GM08714 (cell line): ENCODE measurements around the gene FANCM.
"Not testable (repeated sequence)": the region's sequence is repeated elsewhere in the genome, so short reads cannot be mapped to it uniquely, and the experiment has no call there.

ENCODE experiments used
- H3K4me3 ChIP-seq: fragments of 200-500 bp; sonication (Bioruptor generic); 2 replicates; pipeline ENCODE4 v1.5.1; 2014; ENCODE audit warnings: mild to moderate bottlenecking, low read length, inconsistent platforms
- ZNF274 ChIP-seq: IDR thresholded peaks from 2 replicates; pipeline ENCODE4 v1.6.1; 2012; ENCODE audit warnings: mild to moderate bottlenecking, low read depth, low read length

Gene FANCM

DNA sequence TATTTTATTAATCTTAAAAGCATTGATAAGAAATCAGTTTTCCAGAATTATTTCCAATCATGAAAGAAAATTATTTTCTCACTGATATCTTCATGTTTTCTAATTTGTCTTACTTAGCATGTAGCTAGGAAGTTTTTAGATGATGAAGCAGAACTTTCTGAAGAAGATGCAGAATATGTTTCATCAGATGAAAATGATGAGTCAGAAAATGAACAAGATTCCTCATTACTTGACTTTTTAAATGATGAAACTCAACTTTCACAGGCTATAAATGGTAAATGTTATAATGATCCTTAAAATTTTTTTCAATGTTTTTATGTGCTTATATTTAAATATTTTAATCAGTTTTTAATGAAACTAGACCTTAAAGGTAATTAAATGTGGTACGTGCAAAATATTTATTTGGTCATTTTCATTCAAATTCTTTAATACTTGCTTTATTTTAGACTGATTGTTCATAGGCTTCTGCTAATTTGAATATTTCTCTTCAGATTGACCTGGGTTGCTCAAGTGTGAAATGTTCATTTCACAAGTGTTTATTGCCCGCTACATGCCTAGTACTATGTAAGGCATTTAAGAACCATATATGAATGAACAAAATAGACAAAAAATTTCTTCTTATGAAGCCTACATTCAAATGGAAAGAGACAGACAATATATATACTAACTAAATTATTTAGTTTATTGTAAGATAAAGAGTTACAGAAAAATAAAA lies 49.5 kb downstream of the FANCM start:
- TF ChIP-seq ZNF274 = no peak
- H3K4me3 ChIP-seq = no peak overlapping the region

DNA sequence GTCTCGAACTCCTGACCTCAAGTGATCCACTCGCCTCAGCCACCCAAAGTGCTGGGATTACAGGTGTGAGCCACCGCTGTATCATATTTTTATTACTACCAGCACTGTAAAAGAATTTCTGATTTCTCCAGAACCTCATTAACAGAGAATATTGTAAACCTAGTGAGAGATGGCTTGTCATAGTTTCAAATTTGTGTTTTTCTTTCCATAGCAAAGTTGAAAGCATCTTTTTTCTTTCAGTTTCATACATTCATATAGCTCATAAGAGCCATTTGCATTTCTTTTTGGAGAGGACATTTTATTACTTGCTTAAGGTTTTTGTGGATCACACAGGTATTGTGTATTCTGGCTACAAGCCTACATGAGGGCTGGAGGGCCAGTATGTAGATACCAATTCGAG lies 59.2 kb downstream of the FANCM start:
- TF ChIP-seq ZNF274 = no peak
- H3K4me3 ChIP-seq = no peak overlapping the region

DNA sequence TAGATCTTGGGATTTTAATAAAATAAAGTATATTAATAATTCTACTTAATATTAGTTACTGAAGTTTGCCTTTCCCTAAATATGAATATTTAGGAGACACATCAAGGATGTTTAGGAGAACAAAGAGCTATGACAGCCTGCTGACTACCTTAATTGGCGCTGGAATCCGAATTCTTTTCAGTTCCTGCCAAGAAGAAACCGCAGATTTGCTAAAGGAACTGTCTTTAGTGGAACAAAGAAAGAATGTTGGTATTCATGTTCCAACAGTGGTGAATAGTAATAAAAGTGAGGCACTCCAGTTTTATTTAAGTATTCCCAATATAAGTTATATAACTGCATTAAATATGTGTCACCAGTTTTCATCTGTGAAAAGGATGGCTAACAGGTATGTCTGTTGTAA lies 62.8 kb downstream of the FANCM start:
- H3K4me3 ChIP-seq = no peak overlapping the region
- TF ChIP-seq ZNF274 = no peak

DNA sequence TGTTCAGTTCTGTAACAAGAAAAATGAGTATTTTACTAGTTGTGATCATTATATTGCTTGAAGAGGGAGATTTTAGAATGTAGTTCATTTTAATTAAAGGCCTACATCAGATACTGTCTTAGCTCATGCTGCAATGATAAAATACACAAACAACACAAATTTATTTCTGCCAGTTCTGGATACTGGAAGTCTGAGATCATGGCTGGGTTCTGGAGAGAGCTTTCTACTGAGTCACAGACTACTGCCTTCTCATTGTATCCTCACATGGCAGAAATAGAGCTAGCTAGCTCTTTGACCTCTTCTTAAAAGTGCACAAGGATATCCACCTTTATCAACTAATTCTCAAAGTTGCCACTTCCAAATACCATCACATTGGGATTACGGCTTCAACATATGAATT lies 63.5 kb downstream of the FANCM start:
- no peak for TF ChIP-seq ZNF274
- no peak overlapping the region for H3K4me3 ChIP-seq

DNA sequence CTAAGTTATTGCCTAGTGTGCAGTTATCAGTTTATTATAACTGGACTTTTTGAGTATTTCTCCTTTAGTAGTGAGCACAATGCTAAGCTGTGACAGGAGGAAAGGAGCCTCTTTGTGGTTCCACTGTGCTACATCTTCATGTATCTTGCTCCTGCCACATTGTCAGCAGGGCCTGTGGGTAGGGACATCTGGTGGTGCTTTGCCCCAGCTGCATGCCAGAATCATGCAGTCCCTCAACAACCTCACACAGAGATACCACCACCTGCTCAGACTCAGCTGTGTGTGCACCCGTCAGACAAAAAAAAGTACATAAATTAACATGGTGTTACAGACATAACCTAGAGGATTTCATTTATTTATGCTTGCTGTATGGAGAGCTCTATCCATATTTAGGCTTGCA lies 66.2 kb downstream of the FANCM start:
- TF ChIP-seq ZNF274 = no peak
- H3K4me3 ChIP-seq = no peak overlapping the region

DNA sequence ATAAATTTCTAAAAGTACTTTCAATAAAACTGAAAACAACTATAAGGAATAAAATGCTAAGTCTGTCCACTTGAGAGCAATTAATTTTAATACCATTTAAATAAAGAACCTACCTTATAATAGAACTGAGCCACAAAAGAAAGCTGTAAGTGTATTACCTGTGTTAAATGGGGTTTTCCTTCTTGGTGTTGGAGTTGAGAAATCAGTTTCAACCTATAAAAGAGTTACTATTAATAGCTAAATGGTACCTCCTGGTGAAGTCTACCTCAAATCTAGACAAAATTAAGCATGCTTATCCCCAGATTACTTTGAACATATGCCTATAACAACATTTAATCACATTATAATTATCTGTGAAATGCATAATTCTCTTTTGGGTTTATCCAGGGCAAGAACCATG lies 68.5 kb downstream of the FANCM start:
- H3K4me3 ChIP-seq = no peak overlapping the region
- no peak for TF ChIP-seq ZNF274

DNA sequence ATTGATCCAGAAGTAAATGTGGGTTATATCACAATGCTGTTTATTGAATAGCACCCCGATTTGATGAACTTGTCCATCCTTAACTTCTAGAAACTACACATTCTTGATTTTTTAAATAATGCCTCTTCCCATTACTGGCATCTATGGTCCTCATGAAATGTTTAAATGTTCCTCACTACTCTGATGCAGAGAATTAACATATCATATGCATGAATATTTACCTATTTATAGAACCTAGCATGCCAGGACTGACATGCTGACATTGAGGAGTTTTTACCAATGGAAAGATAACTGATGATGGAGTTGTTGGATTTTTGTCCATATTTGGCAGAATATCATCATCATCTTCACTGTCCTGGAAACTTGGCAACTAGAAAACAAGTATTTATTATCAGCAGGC lies 74.4 kb downstream of the FANCM start:
- no peak overlapping the region for H3K4me3 ChIP-seq
- TF ChIP-seq ZNF274 = no peak

DNA sequence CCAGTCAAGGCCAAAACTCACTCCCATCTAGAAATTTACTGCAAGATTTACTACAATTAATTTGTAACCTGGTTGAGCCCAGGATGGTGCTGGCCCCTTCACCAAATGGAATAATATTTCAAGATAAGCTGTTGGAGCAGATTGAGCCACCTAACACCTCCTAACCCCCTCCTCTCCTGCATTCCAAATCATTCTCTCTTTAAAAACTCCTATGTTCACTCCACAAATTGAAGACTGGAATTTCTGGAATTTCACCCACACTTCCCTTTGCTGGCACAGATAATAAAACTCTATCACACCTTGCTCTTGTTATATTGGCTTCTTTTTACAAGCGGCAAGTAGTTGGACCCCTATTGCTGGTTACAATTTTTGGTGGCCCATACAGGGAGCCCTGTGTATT lies 75.6 kb downstream of the FANCM start:
- no peak overlapping the region for H3K4me3 ChIP-seq
- TF ChIP-seq ZNF274 = no peak

DNA sequence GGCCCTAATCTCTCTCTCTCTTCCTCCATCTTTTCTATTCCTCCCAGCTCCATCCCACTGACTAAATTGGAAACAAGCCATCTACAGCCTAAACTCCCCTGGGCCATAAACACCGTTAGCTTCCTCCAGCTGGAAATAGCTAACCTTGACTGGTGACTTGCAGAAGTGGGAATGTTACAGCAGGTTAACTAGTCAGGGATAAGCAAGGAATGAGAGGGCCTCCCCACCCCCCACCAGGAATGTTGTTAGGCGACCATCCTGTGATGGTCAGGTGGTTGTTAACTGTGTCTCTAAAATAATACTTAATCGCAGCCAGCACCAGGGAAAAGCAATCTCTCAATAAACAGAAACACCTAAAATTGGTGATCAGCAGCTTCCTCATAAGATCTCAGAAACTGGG lies 76.5 kb downstream of the FANCM start:
- TF ChIP-seq ZNF274 = no peak
- no peak overlapping the region for H3K4me3 ChIP-seq

DNA sequence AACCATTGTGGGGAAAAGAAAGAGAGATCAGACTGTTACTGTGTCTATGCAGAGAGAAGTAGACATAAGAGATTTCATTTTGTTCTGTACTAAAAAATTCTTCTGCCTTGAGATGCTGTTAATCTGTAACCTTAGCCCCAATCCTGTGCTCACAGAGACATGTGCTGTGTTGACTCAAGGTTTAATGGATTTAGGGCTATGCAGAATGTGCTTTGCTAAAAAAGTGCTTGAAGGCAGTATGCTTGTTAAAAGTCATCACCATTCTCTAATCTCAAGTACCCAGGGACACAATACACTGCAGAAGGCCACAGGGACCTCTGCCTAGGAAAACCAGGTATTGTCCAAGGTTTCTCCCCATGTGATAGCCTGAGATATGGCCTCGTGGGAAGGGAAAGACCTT lies 78.0 kb downstream of the FANCM start:
- H3K4me3 ChIP-seq = not testable (repeated sequence)

DNA sequence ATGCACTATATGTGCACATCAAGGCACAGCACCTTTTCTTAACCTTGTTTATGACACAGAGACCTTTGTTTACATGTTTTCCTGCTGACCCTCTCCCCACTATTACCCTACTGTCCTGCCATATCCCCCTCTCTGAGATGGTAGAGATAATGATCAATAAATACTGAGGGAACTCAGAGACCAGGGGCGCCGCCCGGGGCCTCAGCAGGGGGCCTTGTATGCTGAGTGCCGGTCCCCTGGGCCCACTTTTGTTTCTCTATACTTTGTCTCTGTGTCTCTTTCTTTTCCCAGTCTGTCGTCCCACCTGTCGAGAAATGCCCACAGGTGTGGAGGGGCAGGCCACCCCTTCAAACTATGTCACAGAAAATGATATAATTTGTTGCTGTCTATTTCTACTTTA lies 78.6 kb downstream of the FANCM start:
- H3K4me3 ChIP-seq = not testable (repeated sequence)

DNA sequence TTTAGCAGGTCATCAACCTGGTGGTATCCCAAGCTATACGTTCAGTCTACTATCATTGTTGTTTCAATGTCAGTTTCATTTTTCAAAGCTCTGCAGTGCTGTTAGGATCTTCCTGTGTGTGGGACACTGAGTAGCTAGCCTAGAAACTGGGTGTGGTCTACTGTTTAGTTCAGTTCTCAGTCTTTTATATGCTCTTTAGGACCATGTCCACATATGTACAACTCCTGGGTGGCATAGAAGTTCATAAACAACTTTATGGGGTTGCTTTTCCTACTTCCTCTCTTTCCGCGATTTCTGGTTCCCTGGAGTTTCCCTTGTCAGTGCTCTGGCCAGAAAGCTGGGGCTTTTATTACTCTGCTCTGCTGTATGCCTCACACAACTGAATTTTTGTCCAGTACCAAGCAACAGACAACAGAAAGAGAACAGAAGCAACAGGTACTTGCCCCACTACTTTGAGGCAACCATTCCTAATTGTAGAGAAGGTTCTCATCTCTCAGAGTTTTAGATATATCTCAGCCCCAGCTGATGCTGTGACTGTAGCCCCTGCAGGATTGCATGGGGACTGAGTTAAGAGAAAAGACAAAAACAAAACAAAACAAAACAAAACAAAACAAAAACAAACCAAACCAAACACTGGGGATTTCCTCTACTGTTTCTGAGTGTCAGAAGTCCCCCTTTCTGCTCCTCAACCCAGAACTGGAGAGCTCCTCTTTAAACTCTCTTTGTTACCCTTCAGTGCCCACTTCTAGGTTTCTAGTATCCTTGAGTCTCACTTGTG lies 86.9 kb downstream of the FANCM start:
- no peak for TF ChIP-seq ZNF274
- no peak overlapping the region for H3K4me3 ChIP-seq

DNA sequence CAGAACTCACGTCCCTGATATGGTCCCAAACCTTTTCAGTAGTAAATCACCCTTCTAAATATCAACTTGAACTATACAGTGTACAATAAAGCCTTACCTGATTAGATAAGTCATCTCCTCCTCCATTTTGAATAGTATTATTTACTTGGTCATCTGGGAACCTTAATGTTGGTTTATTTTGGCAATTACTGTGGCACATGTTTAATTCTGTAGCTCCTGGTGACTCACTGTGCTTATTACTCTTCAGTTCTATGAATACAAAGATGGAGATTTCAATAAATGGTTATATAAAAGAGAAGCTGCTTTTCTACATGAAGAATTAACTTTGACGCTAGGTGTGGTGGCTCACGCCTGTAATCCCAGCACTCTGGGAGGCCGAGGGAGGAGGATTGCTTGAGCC lies 91.8 kb downstream of the FANCM start:
- TF ChIP-seq ZNF274 = no peak
- no peak overlapping the region for H3K4me3 ChIP-seq

DNA sequence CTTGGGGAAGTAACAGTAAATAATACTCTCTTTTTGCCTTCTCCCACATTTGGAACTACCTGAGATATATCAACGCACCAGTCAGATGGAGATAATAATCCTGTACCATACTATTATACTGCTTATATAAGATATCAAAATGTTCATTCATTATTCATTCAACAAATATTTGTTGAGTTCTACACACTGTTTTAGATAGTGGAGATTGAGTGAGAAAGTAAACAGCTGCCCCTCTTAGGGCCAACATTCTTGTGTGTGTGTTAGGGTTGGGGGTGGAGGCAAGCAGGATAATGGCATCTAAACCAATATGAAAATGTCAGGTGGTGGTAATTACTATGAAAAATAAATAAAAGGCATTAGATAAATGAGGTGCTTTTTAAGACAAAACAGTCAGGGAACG lies 103.3 kb downstream of the FANCM start:
- TF ChIP-seq ZNF274 = no peak

DNA sequence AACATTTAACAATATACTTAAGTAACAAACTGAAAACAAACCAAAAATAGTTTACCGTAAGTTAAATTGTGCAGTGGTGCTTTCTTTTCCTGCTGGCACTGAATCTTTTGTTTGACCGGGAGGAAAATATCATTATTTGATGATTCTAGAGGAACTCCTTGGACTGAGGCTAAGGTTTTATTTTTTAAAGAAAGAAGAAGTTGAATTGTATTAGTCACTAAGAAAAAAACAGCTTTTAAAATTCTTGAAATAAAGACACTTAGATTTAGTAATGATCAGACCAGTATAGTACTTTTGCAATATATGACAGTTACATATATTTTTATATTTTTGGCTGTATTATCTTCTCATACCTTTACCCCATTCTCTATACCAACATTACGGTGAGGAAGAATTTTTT lies 107.0 kb downstream of the FANCM start:
- no peak for TF ChIP-seq ZNF274
- H3K4me3 ChIP-seq = no peak overlapping the region

More for the DNA sequence above, 103.3 kb downstream of the FANCM start:
- no peak overlapping the region for H3K4me3 ChIP-seq

DNA sequence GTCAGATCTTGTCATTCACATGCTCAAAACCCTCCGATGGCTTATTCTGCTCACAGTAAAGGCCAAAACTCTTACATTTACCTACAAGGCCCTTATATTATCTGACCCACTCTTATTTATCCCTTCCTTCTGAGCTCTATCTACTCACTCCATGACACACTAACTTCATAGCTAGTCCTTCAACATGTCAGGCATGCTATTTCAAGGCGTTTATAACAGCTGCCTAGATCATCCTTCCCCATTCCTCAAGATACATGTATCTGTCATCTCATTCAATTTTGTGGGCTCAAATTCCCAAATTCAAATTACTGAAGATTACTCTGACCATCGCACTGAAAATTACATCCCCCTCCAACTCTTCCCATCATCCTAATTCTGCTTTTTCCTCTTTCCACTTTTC lies 110.4 kb downstream of the FANCM start:
- no peak for TF ChIP-seq ZNF274
- H3K4me3 ChIP-seq = no peak overlapping the region
